ENCODE measurements around the gene GHSR.

The GHSR gene

GRCh38 chr3:172404237-172404962, 43.9 kb downstream of the GHSR start:
- H3K36me3 ChIP-seq (replicated peaks): peaks cover 17% of the 10 kb centered on the region
- no peaks in the 10 kb centered on the region for H3K27me3 ChIP-seq (replicated peaks)
- no peak overlapping the region for H3K27ac ChIP-seq
- TF ChIP-seq CTCF (IDR thresholded peaks at IDR 0.05; ENCODE audit: low read depth, low read length, missing control alignments): no peak
- no peak overlapping the region for H3K4me3 ChIP-seq (ENCODE audit: low read depth, low read length)
- DNase-seq: no peak
- in situ Hi-C loops (cut with HindIII; ENCODE audit: low pct_ligation_motif_present, low sequenced_read_pairs): no loop called here

GRCh38 chr3:172402892-172403643, 45.2 kb downstream of the GHSR start:
- H3K4me3 ChIP-seq (ENCODE audit: low read depth, low read length): no peak overlapping the region
- H3K27me3 ChIP-seq (replicated peaks): no peaks in the 10 kb centered on the region
- in situ Hi-C loops (cut with HindIII; ENCODE audit: low pct_ligation_motif_present, low sequenced_read_pairs): no loop called here
- peaks cover 28% of the 10 kb centered on the region for H3K36me3 ChIP-seq (replicated peaks)
- TF ChIP-seq CTCF (IDR thresholded peaks at IDR 0.05; ENCODE audit: low read depth, low read length, missing control alignments): no peak
- no peak overlapping the region for H3K27ac ChIP-seq
- no peak for DNase-seq

- Histone ChIP-seq H3K27ac (no peak overlapping the region), H3K4me3 (ENCODE audit: low read depth, low read length) (no peak overlapping the region), H3K27me3 (replicated peaks) (no peaks in the 10 kb centered on the region), H3K36me3 (replicated peaks) (peaks cover 34% of the 10 kb centered on the region)
- in situ Hi-C loops (cut with HindIII; ENCODE audit: low pct_ligation_motif_present, low sequenced_read_pairs): no loop called here
- DNase-seq: no peak
- TF ChIP-seq CTCF (IDR thresholded peaks at IDR 0.05; ENCODE audit: low read depth, low read length, missing control alignments): no peak
These were observed 46.2 kb downstream of the GHSR start for GRCh38 chr3:172402090-172402489.

GRCh38 chr3:172398484-172398883, 49.8 kb downstream of the GHSR start:
- no peak for TF ChIP-seq CTCF (IDR thresholded peaks at IDR 0.05; ENCODE audit: low read depth, low read length, missing control alignments)
- in situ Hi-C loops (cut with HindIII; ENCODE audit: low pct_ligation_motif_present, low sequenced_read_pairs): no loop called here
- Histone ChIP-seq H3K27ac (no peak overlapping the region), H3K27me3 (replicated peaks) (no peaks in the 10 kb centered on the region), H3K36me3 (replicated peaks) (peaks cover 43% of the 10 kb centered on the region), H3K4me3 (ENCODE audit: low read depth, low read length) (no peak overlapping the region)
- DNase-seq: no peak

- Histone ChIP-seq H3K27me3 (replicated peaks) (no peaks in the 10 kb centered on the region), H3K27ac (no peak overlapping the region), H3K4me3 (ENCODE audit: low read depth, low read length) (no peak overlapping the region), H3K36me3 (replicated peaks) (peaks cover 41% of the 10 kb centered on the region)
- no peak for TF ChIP-seq CTCF (IDR thresholded peaks at IDR 0.05; ENCODE audit: low read depth, low read length, missing control alignments)
- in situ Hi-C loops (cut with HindIII; ENCODE audit: low pct_ligation_motif_present, low sequenced_read_pairs): no loop called here
- peak; percentile 29 for DNase-seq
These were observed 50.4 kb downstream of the GHSR start for GRCh38 chr3:172397716-172398405.
